Measurements from ENCODE around the gene CNDP1.
"Not testable (repeated sequence)": the region's sequence is repeated elsewhere in the genome, so short reads cannot be mapped to it uniquely, and the experiment has no call there.

Gene CNDP1

GRCh38 chr18:74551936-74552555, 17.7 kb downstream of the CNDP1 start:
- TF ChIP-seq, protein P1, sequence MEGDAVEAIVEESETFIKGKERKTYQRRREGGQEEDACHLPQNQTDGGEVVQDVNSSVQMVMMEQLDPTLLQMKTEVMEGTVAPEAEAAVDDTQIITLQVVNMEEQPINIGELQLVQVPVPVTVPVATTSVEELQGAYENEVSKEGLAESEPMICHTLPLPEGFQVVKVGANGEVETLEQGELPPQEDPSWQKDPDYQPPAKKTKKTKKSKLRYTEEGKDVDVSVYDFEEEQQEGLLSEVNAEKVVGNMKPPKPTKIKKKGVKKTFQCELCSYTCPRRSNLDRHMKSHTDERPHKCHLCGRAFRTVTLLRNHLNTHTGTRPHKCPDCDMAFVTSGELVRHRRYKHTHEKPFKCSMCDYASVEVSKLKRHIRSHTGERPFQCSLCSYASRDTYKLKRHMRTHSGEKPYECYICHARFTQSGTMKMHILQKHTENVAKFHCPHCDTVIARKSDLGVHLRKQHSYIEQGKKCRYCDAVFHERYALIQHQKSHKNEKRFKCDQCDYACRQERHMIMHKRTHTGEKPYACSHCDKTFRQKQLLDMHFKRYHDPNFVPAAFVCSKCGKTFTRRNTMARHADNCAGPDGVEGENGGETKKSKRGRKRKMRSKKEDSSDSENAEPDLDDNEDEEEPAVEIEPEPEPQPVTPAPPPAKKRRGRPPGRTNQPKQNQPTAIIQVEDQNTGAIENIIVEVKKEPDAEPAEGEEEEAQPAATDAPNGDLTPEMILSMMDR (IDR thresholded peaks at IDR 0.05; ENCODE audit: low read length, missing control alignments): peak; percentile 88
- peak; percentile 90 for DNase-seq (ENCODE audit: low read depth)
- no peak overlapping the region for H3K4me3 ChIP-seq (replicated peaks; ENCODE audit: low read depth, low read length)

- no peak for DNase-seq (ENCODE audit: low read depth)
- no peak overlapping the region for H3K4me3 ChIP-seq (replicated peaks; ENCODE audit: low read depth, low read length)
- TF ChIP-seq, protein P1 (IDR thresholded peaks at IDR 0.05; ENCODE audit: low read length, missing control alignments): no peak
Observed at GRCh38 chr18:74556126-74556525, 21.8 kb downstream of the CNDP1 start.

GRCh38 chr18:74558096-74558495, 23.8 kb downstream of the CNDP1 start:
- DNase-seq (ENCODE audit: low read depth): no peak
- TF ChIP-seq, protein P1 (IDR thresholded peaks at IDR 0.05; ENCODE audit: low read length, missing control alignments): no peak
- no peak overlapping the region for H3K4me3 ChIP-seq (replicated peaks; ENCODE audit: low read depth, low read length)

DNA sequence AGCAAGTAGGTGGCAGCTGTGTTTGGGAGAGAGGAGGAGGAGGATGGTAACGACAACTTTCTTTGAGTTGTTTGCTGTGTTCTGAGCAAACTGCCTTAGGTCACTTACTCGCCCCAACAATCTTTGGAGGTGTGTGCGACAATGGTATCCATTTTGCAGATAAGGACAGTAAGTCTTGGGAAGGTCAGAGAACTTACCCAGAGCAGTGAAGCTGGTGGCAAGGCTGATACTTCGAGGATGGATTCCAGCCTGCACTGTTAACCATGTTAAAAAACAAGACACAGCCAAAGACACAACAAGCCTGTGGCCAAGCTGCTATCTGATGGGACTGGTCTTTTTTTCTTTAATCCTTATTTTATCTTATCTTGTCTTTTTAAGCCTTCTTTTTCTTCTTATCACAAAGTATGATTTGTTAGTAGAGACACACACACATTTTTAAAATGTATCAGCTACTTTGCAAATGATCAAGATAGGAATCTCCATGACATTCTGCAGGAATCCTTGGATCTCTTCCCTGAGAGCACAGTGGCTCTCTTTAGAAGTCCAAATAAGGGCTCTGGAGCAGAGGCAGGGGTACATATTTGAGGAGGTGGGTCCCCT, 27.9 kb downstream of the CNDP1 start:
- TF ChIP-seq, protein P1 (IDR thresholded peaks at IDR 0.05; ENCODE audit: low read length, missing control alignments): no peak
- DNase-seq (ENCODE audit: low read depth): no peak
- no peak overlapping the region for H3K4me3 ChIP-seq (replicated peaks; ENCODE audit: low read depth, low read length)

- H3K4me3 ChIP-seq (replicated peaks; ENCODE audit: low read depth, low read length): no peak overlapping the region
- TF ChIP-seq, protein P1 (IDR thresholded peaks at IDR 0.05; ENCODE audit: low read length, missing control alignments): no peak
- no peak for DNase-seq (ENCODE audit: low read depth)
Observed at GRCh38 chr18:74562775-74563174, 28.5 kb downstream of the CNDP1 start.

- DNase-seq (ENCODE audit: low read depth): no peak
- no peak overlapping the region for H3K4me3 ChIP-seq (replicated peaks; ENCODE audit: low read depth, low read length)
- TF ChIP-seq, protein P1 (IDR thresholded peaks at IDR 0.05; ENCODE audit: low read length, missing control alignments): no peak
Observed at GRCh38 chr18:74563999-74564398, 29.7 kb downstream of the CNDP1 start.

- H3K4me3 ChIP-seq (replicated peaks; ENCODE audit: low read depth, low read length); DNase-seq (ENCODE audit: low read depth): not testable (repeated sequence)
Observed at GRCh38 chr18:74565164-74565563, 30.9 kb downstream of the CNDP1 start.

DNA sequence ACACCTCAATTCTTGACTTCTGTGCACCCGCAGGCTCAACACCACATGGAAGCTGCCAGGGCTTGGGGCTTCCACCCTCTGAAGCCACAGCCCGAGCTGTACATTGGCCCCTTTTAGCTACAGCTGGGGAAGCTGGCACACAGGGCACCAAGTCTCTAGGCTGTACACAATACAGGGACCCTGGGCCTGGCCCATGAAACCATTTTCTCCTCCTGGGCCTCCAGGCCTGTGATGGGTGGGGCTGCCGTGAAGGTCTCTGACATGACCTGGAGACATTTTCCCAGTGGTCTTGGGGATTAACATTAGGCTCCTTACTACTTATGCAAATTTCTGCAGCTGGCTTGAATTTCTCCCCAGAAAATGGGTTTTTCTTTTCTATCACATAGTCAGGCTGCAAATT, 31.7 kb downstream of the CNDP1 start:
- not testable (repeated sequence) for H3K4me3 ChIP-seq (replicated peaks; ENCODE audit: low read depth, low read length); DNase-seq (ENCODE audit: low read depth)
